ENCODE measurements around the gene SLC13A5. TPM values are rescaled to one million over a fixed set of nuclear protein-coding genes. Genes with fewer than 3 reads are reported as not detected.

Gene SLC13A5
- total RNA-seq, 2 donors from 2014 or later: not detected

- DNase-seq (ENCODE audit: low spot score): peak; percentile 74
- Histone ChIP-seq H3K9me3 (no peaks in the 10 kb centered on the region), H3K27ac (peak overlapping the region; percentile 87 to 88), H3K4me3 (peak overlapping the region; percentile 52 to 54), H3K4me1 (peaks cover 0 to 52% of the 10 kb centered on the region in 2 donors), H3K27me3 (no peaks in the 10 kb centered on the region), H3K36me3 (no peaks in the 10 kb centered on the region)
- TF ChIP-seq, protein P1, sequence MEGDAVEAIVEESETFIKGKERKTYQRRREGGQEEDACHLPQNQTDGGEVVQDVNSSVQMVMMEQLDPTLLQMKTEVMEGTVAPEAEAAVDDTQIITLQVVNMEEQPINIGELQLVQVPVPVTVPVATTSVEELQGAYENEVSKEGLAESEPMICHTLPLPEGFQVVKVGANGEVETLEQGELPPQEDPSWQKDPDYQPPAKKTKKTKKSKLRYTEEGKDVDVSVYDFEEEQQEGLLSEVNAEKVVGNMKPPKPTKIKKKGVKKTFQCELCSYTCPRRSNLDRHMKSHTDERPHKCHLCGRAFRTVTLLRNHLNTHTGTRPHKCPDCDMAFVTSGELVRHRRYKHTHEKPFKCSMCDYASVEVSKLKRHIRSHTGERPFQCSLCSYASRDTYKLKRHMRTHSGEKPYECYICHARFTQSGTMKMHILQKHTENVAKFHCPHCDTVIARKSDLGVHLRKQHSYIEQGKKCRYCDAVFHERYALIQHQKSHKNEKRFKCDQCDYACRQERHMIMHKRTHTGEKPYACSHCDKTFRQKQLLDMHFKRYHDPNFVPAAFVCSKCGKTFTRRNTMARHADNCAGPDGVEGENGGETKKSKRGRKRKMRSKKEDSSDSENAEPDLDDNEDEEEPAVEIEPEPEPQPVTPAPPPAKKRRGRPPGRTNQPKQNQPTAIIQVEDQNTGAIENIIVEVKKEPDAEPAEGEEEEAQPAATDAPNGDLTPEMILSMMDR (IDR thresholded peaks at IDR 0.05): no peak
Measured at GRCh38 chr17:6755281-6755680, 42.1 kb upstream of the SLC13A5 start.

DNA sequence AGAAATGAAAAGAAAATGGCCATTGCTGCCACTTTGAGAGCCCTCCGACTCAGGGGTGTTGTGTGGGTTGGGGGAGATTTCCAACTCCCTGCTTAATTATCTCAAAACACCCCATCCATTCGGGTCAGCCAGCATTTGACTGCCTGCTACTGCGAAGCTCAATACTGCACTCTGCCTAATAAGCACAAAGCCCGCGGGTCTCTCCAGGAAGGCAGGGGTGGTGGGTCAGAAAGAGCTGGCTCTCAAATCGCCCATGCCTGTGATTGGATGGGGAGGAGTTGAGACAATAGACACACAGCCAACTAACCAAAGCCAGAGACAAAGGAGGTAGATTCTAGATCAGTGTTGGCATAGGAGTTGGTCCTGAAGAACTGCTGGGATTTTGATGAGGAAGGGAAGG is 40.4 kb upstream of the SLC13A5 start:
- Histone ChIP-seq H3K4me3 (no peak overlapping the region), H3K4me1 (peaks cover 0 to 52% of the 10 kb centered on the region in 2 donors), H3K9me3 (no peaks in the 10 kb centered on the region), H3K27ac (peak overlapping the region; percentile 80 to 87), H3K27me3 (no peaks in the 10 kb centered on the region), H3K36me3 (no peaks in the 10 kb centered on the region)
- TF ChIP-seq, protein P1 (IDR thresholded peaks at IDR 0.05): no peak
- no peak for DNase-seq (ENCODE audit: low spot score)

GRCh38 chr17:6753006-6753445 is 39.9 kb upstream of the SLC13A5 start:
- H3K4me1 ChIP-seq: peaks cover 0 to 47% of the 10 kb centered on the region in 2 donors
- H3K9me3 ChIP-seq: no peaks in the 10 kb centered on the region
- TF ChIP-seq, protein P1 (IDR thresholded peaks at IDR 0.05): no peak
- no peaks in the 10 kb centered on the region for H3K27me3 ChIP-seq
- H3K27ac ChIP-seq: peak overlapping the region; percentile 80 to 87
- H3K4me3 ChIP-seq: no peak overlapping the region
- H3K36me3 ChIP-seq: no peaks in the 10 kb centered on the region
- DNase-seq (ENCODE audit: low spot score): peak; percentile 69

- TF ChIP-seq, protein P1 (IDR thresholded peaks at IDR 0.05): no peak
- peak; percentile 86 for DNase-seq (ENCODE audit: low spot score)
- Histone ChIP-seq H3K4me3 (no peak overlapping the region), H3K27me3 (no peaks in the 10 kb centered on the region), H3K36me3 (no peaks in the 10 kb centered on the region), H3K9me3 (no peaks in the 10 kb centered on the region), H3K27ac (peak overlapping the region; percentile 80 to 87), H3K4me1 (peaks cover 0 to 39% of the 10 kb centered on the region in 2 donors)
Measured at GRCh38 chr17:6752068-6752909, 39.1 kb upstream of the SLC13A5 start.

GRCh38 chr17:6749519-6749918 is 36.4 kb upstream of the SLC13A5 start:
- no peak overlapping the region for H3K4me3 ChIP-seq
- no peak for DNase-seq (ENCODE audit: low spot score)
- H3K9me3 ChIP-seq: no peaks in the 10 kb centered on the region
- no peak overlapping the region for H3K27ac ChIP-seq
- no peaks in the 10 kb centered on the region for H3K27me3 ChIP-seq
- TF ChIP-seq, protein P1 (IDR thresholded peaks at IDR 0.05): no peak
- H3K36me3 ChIP-seq: no peaks in the 10 kb centered on the region
- H3K4me1 ChIP-seq: peaks cover 0 to 27% of the 10 kb centered on the region in 2 donors

Data from right atrium auricular region (tissue), 2 donors.